Liver (tissue), 9 donors: ENCODE results near the gene SRSF2. TPM values are rescaled to one million over a fixed set of nuclear protein-coding genes. Genes with fewer than 3 reads are reported as not detected.

Source experiments
- DNase-seq: peaks from one replicate; pipeline ENCODE4 v3.0.0-alpha.2; 2017; ENCODE audit warnings: low spot score
- H3K27ac ChIP-seq, 2 donors: one replicate each; pipeline ENCODE4 v1.7.0; 2013; ENCODE audit warnings: inconsistent platforms in 2 of 2, low read length in 2 of 2, control low read depth in 1 of 2, low read depth in 1 of 2, mild to moderate bottlenecking in 1 of 2
- H3K27me3 ChIP-seq, 4 donors: one replicate each; pipeline versions ENCODE4 v1.6.1 to v1.7.0; 2013; ENCODE audit warnings: low read length in 3 of 4, inconsistent platforms in 1 of 4, mild to moderate bottlenecking in 1 of 4, moderate library complexity in 1 of 4; ENCODE audit not compliant: control insufficient read depth in 4 of 4, insufficient read depth in 4 of 4
- H3K36me3 ChIP-seq, 4 donors: one replicate each; pipeline versions ENCODE4 v1.6.1 to v1.7.0; 2013; ENCODE audit warnings: low read length in 3 of 4, mild to moderate bottlenecking in 3 of 4, low read depth in 1 of 4, moderate library complexity in 1 of 4; ENCODE audit not compliant: control insufficient read depth in 4 of 4, insufficient read depth in 3 of 4
- H3K4me1 ChIP-seq, 4 donors: one replicate each; pipeline versions ENCODE4 v1.6.1 to v1.7.0; 2013; ENCODE audit warnings: low read length in 3 of 4, mild to moderate bottlenecking in 3 of 4, moderate library complexity in 1 of 4; ENCODE audit not compliant: control insufficient read depth in 4 of 4, insufficient read depth in 4 of 4
- H3K4me3 ChIP-seq, 3 donors: one replicate each; pipeline versions ENCODE4 v1.6.1 to v1.7.0; 2013; ENCODE audit warnings: low read length in 3 of 3, control low read depth in 1 of 3, low read depth in 1 of 3, mild to moderate bottlenecking in 1 of 3
- H3K9ac ChIP-seq, 2 donors: one replicate each; pipeline ENCODE4 v1.7.0; 2013; ENCODE audit warnings: low read length in 2 of 2, mild to moderate bottlenecking in 2 of 2, moderate library complexity in 2 of 2, control low read depth in 1 of 2, low read depth in 1 of 2
- H3K9me3 ChIP-seq, 4 donors: one replicate each; pipeline versions ENCODE4 v1.6.1 to v1.7.0; 2013; ENCODE audit warnings: low read length in 3 of 4; ENCODE audit not compliant: control insufficient read depth in 4 of 4
- ATF3 ChIP-seq: IDR thresholded peaks from 2 replicates; pipeline ENCODE4 v1.6.1; 2016; ENCODE audit warnings: antibody characterized with exemption
- CTCF ChIP-seq: fragments of 150-350 bp; IDR thresholded peaks from 2 replicates; pipeline ENCODE4 v1.5.1; 2017; ENCODE audit warnings: improper control_type of control experiment, low read depth, low read length; ENCODE audit not compliant: missing input control
- EGR1 ChIP-seq, 2 donors: IDR thresholded peaks; 2 replicates each; pipeline ENCODE4 v1.6.1; 2016 to 2018; ENCODE audit warnings: antibody characterized with exemption in 2 of 2, low read depth in 2 of 2
- FOXA1 ChIP-seq: IDR thresholded peaks from 2 replicates; pipeline ENCODE4 v1.6.1; 2016; ENCODE audit warnings: antibody characterized with exemption
- FOXA2 ChIP-seq: IDR thresholded peaks from 2 replicates; pipeline ENCODE4 v1.6.1; 2016; ENCODE audit warnings: antibody characterized with exemption
- GABPA ChIP-seq, 2 donors: IDR thresholded peaks in 1 of 2; conservative IDR thresholded peaks in 1 of 2; 2 replicates each; pipeline ENCODE4 v1.6.1; 2016; ENCODE audit warnings: antibody characterized with exemption in 2 of 2, mild to moderate bottlenecking in 1 of 2, moderate library complexity in 1 of 2
- HNF4A ChIP-seq, 2 donors: conservative IDR thresholded peaks; 2 replicates each; pipeline ENCODE4 v1.6.1; 2016; ENCODE audit warnings: antibody characterized with exemption in 2 of 2, mild to moderate bottlenecking in 2 of 2
- HNF4G ChIP-seq: IDR thresholded peaks from 2 replicates; pipeline ENCODE4 v1.6.1; 2016; ENCODE audit warnings: antibody characterized with exemption
- JUND ChIP-seq, 2 donors: IDR thresholded peaks; 2 replicates each; pipeline ENCODE4 v1.6.1; 2016; ENCODE audit warnings: antibody characterized with exemption in 2 of 2
- MAX ChIP-seq: IDR thresholded peaks from 2 replicates; pipeline ENCODE4 v1.6.1; 2016; ENCODE audit warnings: antibody characterized with exemption
- NR2F2 ChIP-seq: IDR thresholded peaks from 2 replicates; pipeline ENCODE4 v1.6.1; 2016; ENCODE audit warnings: antibody characterized with exemption
- RAD21 ChIP-seq, 2 donors: IDR thresholded peaks; 2 replicates each; pipeline ENCODE4 v1.6.1; 2016; ENCODE audit warnings: antibody characterized with exemption in 2 of 2, mild to moderate bottlenecking in 2 of 2
- REST ChIP-seq: IDR thresholded peaks from 2 replicates; pipeline ENCODE4 v1.6.1; 2016; ENCODE audit warnings: antibody characterized with exemption, mild to moderate bottlenecking
- RXRA ChIP-seq, 2 donors: IDR thresholded peaks; 2 replicates each; pipeline ENCODE4 v1.6.1; 2017 to 2018; ENCODE audit warnings: antibody characterized with exemption in 2 of 2, mild to moderate bottlenecking in 1 of 2
- SP1 ChIP-seq: IDR thresholded peaks from 2 replicates; pipeline ENCODE4 v1.6.1; 2018; ENCODE audit warnings: antibody characterized with exemption, mild to moderate bottlenecking
- TAF1 ChIP-seq: conservative IDR thresholded peaks from 2 replicates; pipeline ENCODE4 v1.6.1; 2016; ENCODE audit warnings: antibody characterized with exemption, mild to moderate bottlenecking
- YY1 ChIP-seq: IDR thresholded peaks from 2 replicates; pipeline ENCODE4 v1.6.1; 2016; ENCODE audit warnings: antibody characterized with exemption, mild to moderate bottlenecking
- ZBTB33 ChIP-seq: IDR thresholded peaks from 2 replicates; pipeline ENCODE4 v1.6.1; 2016; ENCODE audit warnings: antibody characterized with exemption
- WGBS: extraction: QIAGEN DNeasy Blood & Tissue Kit; methylation state at CpG from one replicate; pipeline ENCODE4 v1.1.7; 2013; 5-methylcytosine and 5-hydroxymethylcytosine counted together
- polyA plus RNA-seq, 2 donors: library from polyadenylated mRNA; stranded (reverse) in 1 of 2; unstranded in 1 of 2; fragments of 200-250 nt in 1 of 2; fragments of >200 nt in 1 of 2; fragmentation: Nextera tagmentation in 1 of 2; extraction: Ambion mirVana in 1 of 2; gene quantifications; one replicate each; pipeline versions ENCODE4 v1.2.1 to v1.2.3, GENCODE V29; 2013 to 2015
- total RNA-seq, 2 donors: library from RNA; depleted of rRNA; stranded (reverse); fragments of >200 nt; gene quantifications; one replicate each; pipeline ENCODE4 v1.2.3, GENCODE V29; 2014
- donor health status: healthy.
- donor health status: healthy.
- donor health status: healthy.
- donor health status: healthy.
- donor health status: healthy.

The SRSF2 gene
- total and polyA plus RNA-seq, 4 donors: 66.5 to 184 (median 150) TPM

- TF ChIP-seq TAF1 (no peak), JUND (IDR thresholded peaks at IDR 0.05) (no peak), ATF3 (no peak), FOXA1 (no peak), RAD21 (IDR thresholded peaks at IDR 0.05) (no peak), FOXA2 (no peak), SP1 (no peak), EGR1 (IDR thresholded peaks at IDR 0.05; ENCODE audit: low read depth in 2 of 2) (no peak), NR2F2 (no peak), CTCF (no peak), MAX (no peak), GABPA (IDR thresholded peaks at IDR 0.05 in 1 of 2, conservative IDR thresholded peaks at IDR 0.05 in 1 of 2) (no peak), RXRA (IDR thresholded peaks at IDR 0.05) (no peak), YY1 (no peak)
- no peaks in the 10 kb centered on the region for H3K9me3 ChIP-seq
- H3K27ac ChIP-seq: no peak overlapping the region
- no peak overlapping the region for H3K4me3 ChIP-seq
- no peak for DNase-seq
- 91% methylated on average over 2 of the region's 2 CpGs for WGBS
- no peaks in the 10 kb centered on the region for H3K27me3 ChIP-seq
- H3K4me1 ChIP-seq: peaks cover 0 to 2% (median 0%) of the 10 kb centered on the region in 4 donors
- H3K36me3 ChIP-seq: no peaks in the 10 kb centered on the region
- no peak overlapping the region for H3K9ac ChIP-seq
Observed at GRCh38 chr17:76702076-76702475, 35.1 kb downstream of the SRSF2 start.

GRCh38 chr17:76701471-76701967, 35.6 kb downstream of the SRSF2 start:
- H3K9ac ChIP-seq: no peak overlapping the region

GRCh38 chr17:76700617-76701470, 36.3 kb downstream of the SRSF2 start:
- Histone ChIP-seq H3K27me3 (no peaks in the 10 kb centered on the region), H3K9me3 (no peaks in the 10 kb centered on the region), H3K4me3 (no peak overlapping the region), H3K36me3 (no peaks in the 10 kb centered on the region), H3K9ac (peak overlapping the region in 1 of 2 donors; percentile 47), H3K4me1 (peaks cover 0 to 2% (median 0%) of the 10 kb centered on the region in 4 donors), H3K27ac (peak overlapping the region; percentile 49 to 80)
- WGBS: 66% methylated on average over 33 of the region's 33 CpGs
- DNase-seq: no peak
- no peak for TF ChIP-seq ZBTB33
- TF ChIP-seq REST: no peak
- TF ChIP-seq NR2F2: peak; percentile 39
- TF ChIP-seq HNF4A (conservative IDR thresholded peaks at IDR 0.05): no peak
- no peak for TF ChIP-seq HNF4G
- TF ChIP-seq RAD21 (IDR thresholded peaks at IDR 0.05): no peak
- TF ChIP-seq ATF3: no peak
- peak in 1 of 2 donors; percentile 24 for TF ChIP-seq RXRA (IDR thresholded peaks at IDR 0.05)
- no peak for TF ChIP-seq TAF1
- TF ChIP-seq SP1: no peak

More at GRCh38 chr17:76701471-76701967, 35.6 kb downstream of the SRSF2 start:
- WGBS: 76% methylated on average over 11 of the region's 11 CpGs
- no peaks in the 10 kb centered on the region for H3K27me3 ChIP-seq
- peaks cover 0 to 2% (median 0%) of the 10 kb centered on the region in 4 donors for H3K4me1 ChIP-seq
- no peaks in the 10 kb centered on the region for H3K9me3 ChIP-seq
- DNase-seq: no peak
- TF ChIP-seq GABPA (IDR thresholded peaks at IDR 0.05 in 1 of 2, conservative IDR thresholded peaks at IDR 0.05 in 1 of 2): no peak
- H3K27ac ChIP-seq: peak overlapping the region; percentile 49 to 80
- H3K4me3 ChIP-seq: no peak overlapping the region
- H3K36me3 ChIP-seq: no peaks in the 10 kb centered on the region
